PC-3 (cell line): ENCODE results near the gene GLCE. TPM values are rescaled to one million over a fixed set of nuclear protein-coding genes. Genes with fewer than 3 reads are reported as not detected.

Experiments used
- ATAC-seq: fragments of 200-7000 bp; cut with Tn5 transposase; 2 replicates; pipeline ENCODE4 v1.9.1; 2020; ENCODE audit warnings: mild to moderate bottlenecking, moderate library complexity
- BruUV-seq: library from RNA; stranded (reverse); fragments of 400-500 nt; replicated peaks from 2 replicates; lab custom pipeline; 2021; lab: Mats Ljungman, UMichigan
- CTCF ChIA-PET: fragments of 300-600 bp; sonication (Branson Sonifier 250); formaldehyde crosslinking; loops from one replicate; lab custom pipeline; 2022; ENCODE audit warnings: antibody characterized with exemption; lab: Charles Lee
- POLR2A ChIA-PET: fragments of 300-600 bp; sonication (Branson Sonifier 250); formaldehyde crosslinking; loops from one replicate; lab custom pipeline; 2022; ENCODE audit warnings: antibody characterized with exemption; ENCODE audit not compliant: unreplicated experiment; lab: Charles Lee
- DNase-seq: peaks from one replicate; pipeline ENCODE4 v3.0.0-alpha.2; 2015
- H2AFZ ChIP-seq: fragments of 300-600 bp; sonication (generic); 2 replicates; pipeline ENCODE4 v1.6.0; 2016; ENCODE audit warnings: antibody characterized with exemption, low read length
- H3F3A ChIP-seq: fragments of 300-600 bp; sonication (generic); one replicate; pipeline ENCODE4 v1.6.0; 2017; ENCODE audit warnings: antibody characterized with exemption, low read length, control low read depth, mild to moderate bottlenecking; ENCODE audit not compliant: unreplicated experiment
- H3K27ac ChIP-seq: fragments of 300-600 bp; sonication (generic); 2 replicates; pipeline ENCODE4 v1.5.1; 2016; ENCODE audit warnings: mild to moderate bottlenecking, low read length
- H3K27me3 ChIP-seq: fragments of 300-600 bp; sonication (generic); 2 replicates; pipeline ENCODE4 v1.6.1; 2016; ENCODE audit warnings: low read length, mixed read lengths
- H3K36me3 ChIP-seq: fragments of 300-600 bp; sonication (generic); 2 replicates; pipeline ENCODE4 v1.6.1; 2016; ENCODE audit warnings: low read depth, mixed run types, low read length, mixed read lengths
- H3K4me1 ChIP-seq: fragments of 300-600 bp; sonication (generic); 2 replicates; pipeline ENCODE4 v1.5.1; 2016; ENCODE audit warnings: low read length; ENCODE audit not compliant: insufficient read depth
- H3K4me2 ChIP-seq: fragments of 300-600 bp; sonication (generic); 2 replicates; pipeline ENCODE4 v1.6.0; 2016; ENCODE audit warnings: low read length
- H3K4me3 ChIP-seq: fragments of 300-600 bp; sonication (generic); 2 replicates; pipeline ENCODE4 v1.5.1; 2016; ENCODE audit warnings: mild to moderate bottlenecking, low read length, mixed read lengths
- H3K79me2 ChIP-seq: fragments of 300-600 bp; sonication (generic); 2 replicates; pipeline ENCODE4 v1.6.1; 2017; ENCODE audit warnings: low read length, mixed read lengths
- H3K9ac ChIP-seq: fragments of 300-600 bp; sonication (generic); 2 replicates; pipeline ENCODE4 v1.6.0; 2016; ENCODE audit warnings: mild to moderate bottlenecking, low read length
- H3K9me2 ChIP-seq: fragments of 300-600 bp; sonication (generic); replicated peaks from 2 replicates; pipeline ENCODE4 v1.6.1; 2016; ENCODE audit warnings: mixed run types, low read length, mixed read lengths
- H3K9me3 ChIP-seq: fragments of 300-600 bp; sonication (generic); 2 replicates; pipeline ENCODE4 v1.6.1; 2016; ENCODE audit warnings: low read length, mixed read lengths
- H4K20me1 ChIP-seq: fragments of 300-600 bp; sonication (generic); 2 replicates; pipeline ENCODE4 v1.6.1; 2016; ENCODE audit warnings: low read length, mixed read lengths
- CTCF ChIP-seq: fragments of 300-600 bp; sonication (generic); conservative IDR thresholded peaks from 2 replicates; pipeline ENCODE4 v1.5.1; 2017; ENCODE audit warnings: antibody characterized with exemption, low read depth, mild to moderate bottlenecking, low read length
- EZH2 ChIP-seq: fragments of 300-600 bp; sonication (generic); IDR thresholded peaks from one replicate; pipeline ENCODE4 v1.6.1; 2017; ENCODE audit warnings: antibody characterized with exemption, mild to moderate bottlenecking, low read length; ENCODE audit not compliant: unreplicated experiment
- EZH2phosphoT487 ChIP-seq: fragments of 300-600 bp; sonication (generic); IDR thresholded peaks from 2 replicates; pipeline ENCODE4 v1.6.1; 2018; ENCODE audit warnings: mild to moderate bottlenecking, antibody characterized with exemption, low read length, borderline replicate concordance
- intact Hi-C: fragments of 100-400 bp; cut with micrococcal nuclease; formaldehyde crosslinking; loops from 2 replicates; pipeline ENCODE4 v1.9.0; 2023
- total RNA-seq: library from RNA; depleted of rRNA; stranded (reverse); fragments of >200 nt; gene quantifications from 2 replicates; pipeline ENCODE4 v1.2.3, GENCODE V29; 2014; rRNA removed

GLCE gene
- total RNA-seq, 1 experiment from 2014 or later: 15.4 TPM

- Histone ChIP-seq H3K27ac (no peak overlapping the region), H3K9ac (no peak overlapping the region), H3K27me3 (no peaks in the 10 kb centered on the region), H3F3A (no peaks in the 10 kb centered on the region), H3K9me2 (no peaks in the 10 kb centered on the region), H4K20me1 (no peaks in the 10 kb centered on the region), H3K9me3 (no peaks in the 10 kb centered on the region), H3K4me1 (peaks cover 8% of the 10 kb centered on the region), H3K36me3 (no peaks in the 10 kb centered on the region), H3K4me3 (no peak overlapping the region), H2AFZ (no peak overlapping the region), H3K4me2 (no peak overlapping the region), H3K79me2 (no peaks in the 10 kb centered on the region)
- ATAC-seq (no peak), DNase-seq (no peak)
- ChIA-PET POLR2A (interaction anchor here (0.5 kb wide), 1 partner anchor 1432 kb away, joined by 6 read pairs; no protein-coding TSS in a partner anchor), CTCF (no interaction called here)
- no peak for TF ChIP-seq CTCF
- no peak for TF ChIP-seq EZH2
- no peak for TF ChIP-seq EZH2phosphoT487
- no TSS peak for BruUV-seq
- intact Hi-C loops: no loop called here
Measured at GRCh38 chr15:69318033-69318432, 157.6 kb downstream of the GLCE start.

- H4K20me1 ChIP-seq: no peaks in the 10 kb centered on the region
- no peaks in the 10 kb centered on the region for H3F3A ChIP-seq
- no peak overlapping the region for H3K4me2 ChIP-seq
- no TSS peak for BruUV-seq
- no peaks in the 10 kb centered on the region for H3K79me2 ChIP-seq
- peaks cover 8% of the 10 kb centered on the region for H3K4me1 ChIP-seq
- no peak overlapping the region for H3K4me3 ChIP-seq
- ATAC-seq (no peak), DNase-seq (no peak)
- TF ChIP-seq EZH2 (no peak), EZH2phosphoT487 (no peak)
- H3K9me3 ChIP-seq: no peaks in the 10 kb centered on the region
- H3K9me2 ChIP-seq: no peaks in the 10 kb centered on the region
- H3K9ac ChIP-seq: no peak overlapping the region
- ChIA-PET CTCF (interaction anchor here (0.6 kb wide), 1 partner anchor 44 kb away, joined by 3 read pairs; no protein-coding TSS in a partner anchor), POLR2A (no interaction called here)
- no peaks in the 10 kb centered on the region for H3K27me3 ChIP-seq
- H3K36me3 ChIP-seq: no peaks in the 10 kb centered on the region
- no peak overlapping the region for H2AFZ ChIP-seq
- H3K27ac ChIP-seq: no peak overlapping the region
- intact Hi-C loops: no loop called here
Measured at GRCh38 chr15:69319384-69320375, 159.2 kb downstream of the GLCE start.

GRCh38 chr15:69320977-69321554 lies 160.6 kb downstream of the GLCE start:
- Histone ChIP-seq H3K27me3 (no peaks in the 10 kb centered on the region), H3K9me2 (no peaks in the 10 kb centered on the region), H3K9me3 (no peaks in the 10 kb centered on the region), H3K79me2 (no peaks in the 10 kb centered on the region), H3K36me3 (no peaks in the 10 kb centered on the region), H3K4me3 (no peak overlapping the region), H2AFZ (no peak overlapping the region), H3K9ac (no peak overlapping the region), H3K4me1 (no peaks in the 10 kb centered on the region), H4K20me1 (no peaks in the 10 kb centered on the region), H3F3A (no peaks in the 10 kb centered on the region), H3K27ac (no peak overlapping the region), H3K4me2 (no peak overlapping the region)
- POLR2A ChIA-PET: no interaction called here
- ATAC-seq (no peak), DNase-seq (no peak)
- no TSS peak for BruUV-seq
- intact Hi-C loops: no loop called here
- CTCF ChIA-PET: no interaction called here
- TF ChIP-seq EZH2 (no peak), CTCF (no peak), EZH2phosphoT487 (no peak)

Other genes starting within 250 kb of the GLCE start
- gene SPESP1, start 230.1 kb upstream of the GLCE start, total RNA-seq: not detected in 2 replicates
- gene NOX5, start 145.9 kb upstream of the GLCE start, total RNA-seq: 237 and 339 TPM in 2 replicates
- 12.2 and 16.5 TPM in 2 replicates for gene PAQR5, start 138.3 kb downstream of the GLCE start, total RNA-seq